Stimulated activated CD4-positive, alpha-beta T cell treated with anti-CD3 and anti-CD28 coated beads, Interleukin-12 subunit alpha, Interleukin-12 subunit beta, amount 100 ng/mL, for 24 hours (primary cell): ENCODE results near the gene TNFSF11.
"Not testable (repeated sequence)": the region's sequence is repeated elsewhere in the genome, so short reads cannot be mapped to it uniquely, and the experiment has no call there.

ENCODE experiments used
- DNase-seq, 2 experiments: peaks; one replicate each; pipeline ENCODE4 v3.0.0-alpha.2; 2020; ENCODE audit warnings: low read depth in 2 of 2

The TNFSF11 gene

DNA sequence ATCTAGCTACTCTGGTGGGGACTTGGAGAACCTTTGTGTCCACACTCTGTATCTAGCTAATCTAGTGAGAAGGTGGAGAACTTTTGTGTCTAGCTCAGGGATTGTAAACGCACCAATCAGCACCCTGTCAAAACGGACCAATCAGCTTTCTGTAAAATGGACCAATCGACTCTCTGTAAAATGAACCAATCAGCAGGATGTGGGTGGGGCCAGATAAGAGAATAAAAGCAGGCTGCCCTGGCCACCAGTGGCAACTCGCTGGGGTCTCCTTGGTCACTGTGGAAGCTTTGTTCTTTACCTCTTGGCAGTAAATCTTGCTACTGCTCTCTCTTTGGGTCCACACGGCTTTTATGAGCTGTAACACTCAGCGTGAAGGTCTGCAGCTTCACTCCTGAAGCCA is 13.6 kb upstream of the TNFSF11 start:
- not testable (repeated sequence) for DNase-seq

- peak in 1 of 2 experiments; percentile 12 for DNase-seq
Measured at GRCh38 chr13:42561752-42562467, 12.0 kb upstream of the TNFSF11 start.

DNA sequence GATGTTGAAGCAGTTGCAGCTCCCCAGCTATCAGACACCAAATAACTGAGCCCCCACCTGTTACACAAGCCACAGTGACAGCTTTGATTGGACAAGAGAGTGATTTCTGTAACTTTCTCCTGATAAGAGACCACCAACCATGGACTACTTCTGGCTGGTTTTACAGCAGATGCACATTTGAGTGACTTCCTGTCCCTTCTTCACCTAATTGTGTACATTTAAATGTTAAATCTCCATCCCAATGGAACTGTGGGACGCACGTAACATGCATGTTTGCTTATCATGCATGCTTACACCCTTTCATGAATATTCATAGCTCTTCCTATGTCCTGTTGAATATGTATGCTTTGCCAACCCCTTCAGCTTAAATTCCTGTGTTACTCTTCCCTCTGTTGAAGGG is 6.0 kb upstream of the TNFSF11 start:
- no peak for DNase-seq

- DNase-seq = no peak
Measured at GRCh38 chr13:42569576-42570344, 4.2 kb upstream of the TNFSF11 start.

- no peak for DNase-seq
Measured at GRCh38 chr13:42571895-42572294, 2.1 kb upstream of the TNFSF11 start.

GRCh38 chr13:42574435-42575311 is 721 bp downstream of the TNFSF11 start:
- DNase-seq = peak; percentile 51 to 59

DNA sequence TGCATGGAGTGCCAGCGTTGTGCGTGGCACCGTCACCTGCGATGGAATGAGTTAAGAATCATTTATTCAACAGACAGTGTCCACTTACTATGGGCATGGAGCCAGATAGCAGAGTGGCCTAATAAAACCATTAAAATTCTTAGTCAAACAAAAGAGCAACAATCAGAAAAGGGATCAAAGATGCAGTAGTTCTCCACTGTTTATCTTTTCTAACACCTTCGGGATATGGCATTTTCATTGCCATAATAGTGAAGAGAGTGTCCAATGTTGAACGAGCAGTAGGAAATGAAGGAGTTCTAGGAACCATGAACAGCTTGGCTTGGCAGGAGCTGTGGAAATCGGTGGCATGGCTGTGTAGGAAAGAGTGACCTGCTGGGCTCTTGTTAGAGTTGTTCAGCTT is 2.0 kb downstream of the TNFSF11 start:
- DNase-seq = no peak

- DNase-seq = no peak
Measured at GRCh38 chr13:42577538-42577937, 3.6 kb downstream of the TNFSF11 start.

- DNase-seq = no peak
Measured at GRCh38 chr13:42580644-42581043, 6.7 kb downstream of the TNFSF11 start.

GRCh38 chr13:42581427-42581826 is 7.5 kb downstream of the TNFSF11 start:
- no peak for DNase-seq

DNA sequence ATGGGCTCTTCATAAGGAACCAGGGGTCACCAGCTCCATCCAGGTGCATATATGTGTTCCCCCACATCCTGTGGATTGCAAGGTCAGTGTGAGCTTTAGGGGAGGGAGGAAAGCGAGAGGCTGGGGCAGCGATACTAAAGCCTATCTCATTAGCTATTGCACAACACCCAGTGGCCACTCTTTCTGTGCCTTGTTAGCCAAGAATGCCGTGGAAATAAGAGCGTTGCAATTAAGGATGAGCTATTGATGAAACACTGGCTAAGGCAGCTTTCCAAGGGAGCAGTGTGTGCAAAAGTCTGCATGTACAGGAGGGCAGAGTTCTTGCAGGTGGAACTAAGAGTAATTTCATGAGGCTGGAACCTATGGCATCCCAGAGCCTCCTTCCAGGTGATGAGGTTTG is 17.6 kb downstream of the TNFSF11 start:
- DNase-seq = no peak

- DNase-seq = no peak
Measured at GRCh38 chr13:42592915-42593900, 19.3 kb downstream of the TNFSF11 start.

DNA sequence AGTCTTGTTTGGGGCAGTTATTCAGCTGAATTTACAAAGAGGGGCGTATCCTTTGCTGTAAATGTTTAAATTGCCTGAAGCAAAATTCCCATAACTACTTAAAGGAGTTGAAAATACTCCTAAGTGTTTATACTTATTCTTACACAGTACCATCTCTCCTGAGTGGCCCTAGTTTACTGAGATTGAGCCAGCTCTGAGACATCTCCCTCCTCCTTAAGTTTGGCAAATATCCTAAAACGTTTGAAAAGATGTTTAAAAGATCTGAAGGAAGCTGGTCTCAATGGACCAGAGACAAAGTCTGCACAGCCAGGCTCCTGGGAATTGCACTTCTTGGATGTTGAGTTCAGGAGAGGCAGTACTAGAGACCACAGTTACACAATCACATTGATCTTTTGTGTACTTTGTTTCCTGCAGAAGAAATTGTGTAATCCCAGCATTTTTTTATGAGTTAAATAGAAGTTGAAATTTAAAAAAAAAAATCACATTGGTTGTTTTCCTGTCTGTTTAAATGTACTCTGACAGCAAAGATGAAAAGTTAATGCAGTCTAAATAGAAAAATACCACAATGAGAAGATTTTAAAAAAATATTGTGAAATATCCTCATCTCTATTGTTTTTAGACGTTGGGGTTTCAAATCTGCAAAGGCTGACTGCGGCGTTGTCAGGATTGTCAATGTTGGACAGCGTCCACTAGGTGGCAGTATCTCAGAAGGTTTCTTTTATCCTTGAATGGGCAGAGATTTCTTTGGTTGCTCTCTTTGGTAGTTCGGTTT is 20.7 kb downstream of the TNFSF11 start:
- DNase-seq = peak in 1 of 2 experiments; percentile 44

GRCh38 chr13:42595253-42595571 is 21.3 kb downstream of the TNFSF11 start:
- no peak for DNase-seq

DNA sequence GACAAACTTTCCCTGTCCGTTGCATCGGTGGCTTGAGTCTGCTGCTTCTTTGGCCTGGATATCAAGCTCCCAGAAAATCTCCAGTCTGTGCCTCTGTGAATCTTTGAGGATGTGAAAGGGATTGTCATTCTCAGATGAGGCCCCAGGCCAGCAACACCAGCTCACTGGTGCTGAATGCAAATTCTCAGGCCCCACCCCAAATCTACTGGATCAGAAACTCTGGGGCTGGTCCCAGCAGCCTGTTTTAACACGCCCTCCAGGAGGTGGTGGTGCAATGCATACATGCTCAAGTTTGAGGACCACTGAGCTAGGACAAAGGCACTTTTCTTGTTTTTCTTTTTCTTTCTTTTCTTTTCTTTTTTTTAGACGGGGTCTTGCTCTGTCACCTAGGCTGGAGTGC is 23.6 kb downstream of the TNFSF11 start:
- DNase-seq = no peak

GRCh38 chr13:42600943-42601342 is 27.0 kb downstream of the TNFSF11 start:
- DNase-seq = no peak

GRCh38 chr13:42602906-42603305 is 29.0 kb downstream of the TNFSF11 start:
- no peak for DNase-seq

DNA sequence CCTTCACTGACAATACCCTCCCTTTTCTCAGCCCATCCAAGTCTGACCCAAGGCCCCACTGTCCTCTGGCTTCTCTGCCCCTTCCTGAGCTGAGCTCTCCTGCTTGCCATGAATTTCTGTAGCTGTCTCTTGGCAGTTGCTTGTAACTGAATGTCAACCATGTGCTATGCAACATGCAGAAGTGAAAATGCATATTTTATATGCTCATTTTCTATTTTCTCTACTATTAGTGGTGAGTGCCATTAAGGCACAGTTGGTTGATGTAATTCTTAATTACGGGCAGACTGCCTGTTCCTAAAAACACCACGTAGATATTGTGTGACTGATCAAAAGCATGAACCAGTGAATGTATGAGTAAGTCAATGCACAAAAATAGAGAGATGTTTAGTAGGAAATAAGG is 29.6 kb downstream of the TNFSF11 start:
- DNase-seq = no peak

DNA sequence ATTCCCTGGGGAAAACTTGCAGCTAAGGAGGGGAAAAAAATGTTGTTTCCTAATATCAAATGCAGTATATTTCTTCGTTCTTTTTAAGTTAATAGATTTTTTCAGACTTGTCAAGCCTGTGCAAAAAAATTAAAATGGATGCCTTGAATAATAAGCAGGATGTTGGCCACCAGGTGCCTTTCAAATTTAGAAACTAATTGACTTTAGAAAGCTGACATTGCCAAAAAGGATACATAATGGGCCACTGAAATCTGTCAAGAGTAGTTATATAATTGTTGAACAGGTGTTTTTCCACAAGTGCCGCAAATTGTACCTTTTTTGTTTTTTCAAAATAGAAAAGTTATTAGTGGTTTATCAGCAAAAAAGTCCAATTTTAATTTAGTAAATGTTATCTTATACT is 33.6 kb downstream of the TNFSF11 start:
- no peak for DNase-seq

DNA sequence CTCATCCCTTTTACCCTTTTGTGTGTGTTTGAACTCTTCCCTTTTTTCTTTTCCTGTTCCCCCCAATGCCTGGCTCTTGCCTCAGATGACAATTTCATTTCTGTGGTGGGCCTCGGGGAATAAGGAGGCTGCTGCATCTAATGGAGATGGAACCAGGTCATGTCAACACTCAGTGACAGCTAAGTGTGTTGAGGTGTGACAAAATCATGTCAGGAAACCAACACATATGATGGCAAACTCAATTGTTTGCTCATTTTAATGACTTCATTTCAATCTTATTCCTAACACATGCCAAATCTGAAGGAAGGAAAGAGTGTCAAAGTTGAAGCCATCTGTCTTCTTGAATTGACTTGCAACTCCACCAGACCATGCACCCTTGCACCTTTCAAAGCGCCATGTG is 36.7 kb downstream of the TNFSF11 start:
- no peak for DNase-seq
